Cardiac fibroblast (primary cell): ENCODE measurements around the gene AUNIP.

Source experiments
- DNase-seq, 2 donors: peaks; one replicate each; pipeline versions ENCODE4 v3.0.0 to v3.0.0-alpha.2; 2010; ENCODE audit warnings: low read depth in 2 of 2
- H3K4me3 ChIP-seq, 2 donors: replicated peaks in 1 of 2; 1 replicate in 1 of 2; 2 replicates in 1 of 2; pipeline ENCODE4 v1.5.1; 2011; ENCODE audit warnings: low read depth in 2 of 2, low read length in 2 of 2, mild to moderate bottlenecking in 2 of 2, moderate library complexity in 1 of 2
- TF ChIP-seq, protein P1 (sequence below): IDR thresholded peaks from one replicate; pipeline ENCODE4 v1.5.1; 2011; ENCODE audit warnings: low read depth, mild to moderate bottlenecking, low read length, inconsistent platforms

AUNIP gene, protein sequence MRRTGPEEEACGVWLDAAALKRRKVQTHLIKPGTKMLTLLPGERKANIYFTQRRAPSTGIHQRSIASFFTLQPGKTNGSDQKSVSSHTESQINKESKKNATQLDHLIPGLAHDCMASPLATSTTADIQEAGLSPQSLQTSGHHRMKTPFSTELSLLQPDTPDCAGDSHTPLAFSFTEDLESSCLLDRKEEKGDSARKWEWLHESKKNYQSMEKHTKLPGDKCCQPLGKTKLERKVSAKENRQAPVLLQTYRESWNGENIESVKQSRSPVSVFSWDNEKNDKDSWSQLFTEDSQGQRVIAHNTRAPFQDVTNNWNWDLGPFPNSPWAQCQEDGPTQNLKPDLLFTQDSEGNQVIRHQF

DNA sequence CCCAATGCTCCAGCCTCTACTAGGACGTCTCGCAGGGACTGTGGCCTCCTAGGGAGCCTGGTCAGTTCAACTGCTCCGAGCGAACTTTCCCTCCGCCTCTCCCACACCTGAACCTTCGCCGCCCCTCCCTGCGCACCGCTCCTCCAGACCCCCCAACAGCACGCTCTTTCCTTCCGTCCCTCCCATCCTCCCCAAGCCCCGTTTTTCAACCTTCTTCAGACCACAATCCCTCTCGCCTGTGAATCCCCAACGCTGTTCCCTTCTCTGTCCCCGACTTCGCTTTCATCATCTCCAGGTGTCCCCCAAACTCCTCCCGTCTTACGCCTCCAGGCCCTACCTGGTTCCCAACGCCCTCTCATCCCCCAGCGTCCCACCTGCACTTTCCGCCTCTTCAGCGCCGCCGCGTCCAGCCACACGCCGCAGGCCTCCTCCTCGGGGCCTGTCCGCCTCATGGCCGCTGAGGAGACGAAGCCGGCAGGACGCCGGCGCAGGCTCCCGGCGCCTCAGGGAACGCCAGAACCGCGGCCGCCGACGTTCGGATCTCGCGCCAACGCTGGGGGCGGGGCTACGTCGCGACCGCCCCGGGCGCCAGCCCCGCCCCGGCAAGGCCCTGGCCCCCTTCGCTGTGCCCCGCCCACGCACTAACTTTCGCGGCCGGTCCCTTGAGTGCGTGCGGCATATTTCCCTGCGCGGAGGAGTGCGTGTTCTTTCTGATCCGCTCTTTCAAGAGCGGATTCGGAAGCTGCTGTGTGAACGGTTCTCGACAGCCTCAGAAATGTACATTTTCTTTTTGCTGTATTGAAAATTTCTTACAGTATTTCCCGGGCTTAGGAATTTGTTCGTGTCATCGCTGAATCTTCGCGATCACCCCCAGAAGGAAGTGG is at the start of gene AUNIP:
Gene AUNIP (minus strand): TSS at position 552 of the 884 bp plus-strand sequence. CDS start 100 bp downstream, at position 452.
- TF ChIP-seq, protein P1, sequence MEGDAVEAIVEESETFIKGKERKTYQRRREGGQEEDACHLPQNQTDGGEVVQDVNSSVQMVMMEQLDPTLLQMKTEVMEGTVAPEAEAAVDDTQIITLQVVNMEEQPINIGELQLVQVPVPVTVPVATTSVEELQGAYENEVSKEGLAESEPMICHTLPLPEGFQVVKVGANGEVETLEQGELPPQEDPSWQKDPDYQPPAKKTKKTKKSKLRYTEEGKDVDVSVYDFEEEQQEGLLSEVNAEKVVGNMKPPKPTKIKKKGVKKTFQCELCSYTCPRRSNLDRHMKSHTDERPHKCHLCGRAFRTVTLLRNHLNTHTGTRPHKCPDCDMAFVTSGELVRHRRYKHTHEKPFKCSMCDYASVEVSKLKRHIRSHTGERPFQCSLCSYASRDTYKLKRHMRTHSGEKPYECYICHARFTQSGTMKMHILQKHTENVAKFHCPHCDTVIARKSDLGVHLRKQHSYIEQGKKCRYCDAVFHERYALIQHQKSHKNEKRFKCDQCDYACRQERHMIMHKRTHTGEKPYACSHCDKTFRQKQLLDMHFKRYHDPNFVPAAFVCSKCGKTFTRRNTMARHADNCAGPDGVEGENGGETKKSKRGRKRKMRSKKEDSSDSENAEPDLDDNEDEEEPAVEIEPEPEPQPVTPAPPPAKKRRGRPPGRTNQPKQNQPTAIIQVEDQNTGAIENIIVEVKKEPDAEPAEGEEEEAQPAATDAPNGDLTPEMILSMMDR = no peak
- peak; percentile 85 to 92 for DNase-seq
- H3K4me3 ChIP-seq = peak within 1 kb of the TSS; percentile 61 to 75

DNA sequence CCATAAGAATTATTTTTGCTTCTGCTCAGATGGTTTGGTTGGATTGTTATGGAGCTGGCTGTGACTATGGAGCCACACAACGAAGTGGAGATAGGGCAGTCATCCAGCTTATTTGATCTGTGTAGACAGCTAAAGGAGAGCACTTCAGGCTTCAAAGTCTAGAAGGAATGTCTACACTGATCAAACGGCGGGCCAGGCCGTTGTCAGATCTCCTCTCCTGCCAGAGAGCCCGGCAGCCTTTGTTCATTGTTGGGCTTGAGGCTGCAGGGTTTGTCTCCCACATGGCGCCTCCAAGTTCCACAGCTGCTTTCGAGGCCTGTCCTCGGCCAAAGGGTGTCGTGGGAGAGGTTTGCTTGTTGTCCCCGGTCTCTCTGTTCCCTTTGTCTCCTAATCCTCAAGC is 49.8 kb upstream of the AUNIP start:
- TF ChIP-seq, protein P1 = no peak
- H3K4me3 ChIP-seq = no peak overlapping the region
- no peak for DNase-seq

DNA sequence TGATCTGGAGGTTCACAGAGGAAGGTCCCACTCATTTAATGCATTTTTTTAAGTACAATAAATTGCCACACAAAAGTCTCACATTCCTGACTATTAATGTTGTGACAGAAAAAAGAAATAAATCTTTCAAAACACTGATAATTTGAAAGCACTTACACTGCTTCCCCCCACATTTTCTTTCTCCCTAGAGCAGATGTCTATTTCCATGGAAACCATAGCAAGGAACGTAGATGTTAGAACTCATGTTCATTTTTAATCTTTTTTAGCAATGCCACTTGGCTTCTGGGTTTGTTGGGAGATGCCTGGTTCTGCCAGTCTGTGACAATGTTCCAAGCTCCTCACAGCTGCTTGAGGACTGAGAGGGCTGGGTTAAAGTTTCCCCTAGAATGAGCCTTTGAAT is 48.9 kb upstream of the AUNIP start:
- H3K4me3 ChIP-seq = no peak overlapping the region
- DNase-seq = no peak
- TF ChIP-seq, protein P1 = no peak

DNA sequence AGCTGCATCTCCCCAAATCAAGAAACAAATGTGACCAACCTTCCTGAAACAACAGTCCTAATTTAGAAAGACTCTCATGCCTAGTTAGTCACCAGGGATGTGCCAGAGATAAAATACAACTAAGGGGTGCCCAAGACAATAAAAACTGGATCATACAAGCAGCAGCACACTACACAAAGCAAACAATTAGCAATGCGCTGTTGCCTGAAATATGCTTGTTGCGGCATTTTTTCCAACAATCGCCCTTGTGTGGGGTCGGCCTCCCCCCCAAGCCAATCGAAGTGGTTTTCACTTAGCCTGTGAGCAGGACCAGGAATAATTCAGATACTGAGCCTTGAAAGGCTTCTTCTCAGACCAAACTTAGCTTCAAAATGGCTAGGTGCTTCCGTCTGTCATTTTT is 48.3 kb upstream of the AUNIP start:
- no peak overlapping the region for H3K4me3 ChIP-seq
- TF ChIP-seq, protein P1 = no peak
- DNase-seq = no peak

DNA sequence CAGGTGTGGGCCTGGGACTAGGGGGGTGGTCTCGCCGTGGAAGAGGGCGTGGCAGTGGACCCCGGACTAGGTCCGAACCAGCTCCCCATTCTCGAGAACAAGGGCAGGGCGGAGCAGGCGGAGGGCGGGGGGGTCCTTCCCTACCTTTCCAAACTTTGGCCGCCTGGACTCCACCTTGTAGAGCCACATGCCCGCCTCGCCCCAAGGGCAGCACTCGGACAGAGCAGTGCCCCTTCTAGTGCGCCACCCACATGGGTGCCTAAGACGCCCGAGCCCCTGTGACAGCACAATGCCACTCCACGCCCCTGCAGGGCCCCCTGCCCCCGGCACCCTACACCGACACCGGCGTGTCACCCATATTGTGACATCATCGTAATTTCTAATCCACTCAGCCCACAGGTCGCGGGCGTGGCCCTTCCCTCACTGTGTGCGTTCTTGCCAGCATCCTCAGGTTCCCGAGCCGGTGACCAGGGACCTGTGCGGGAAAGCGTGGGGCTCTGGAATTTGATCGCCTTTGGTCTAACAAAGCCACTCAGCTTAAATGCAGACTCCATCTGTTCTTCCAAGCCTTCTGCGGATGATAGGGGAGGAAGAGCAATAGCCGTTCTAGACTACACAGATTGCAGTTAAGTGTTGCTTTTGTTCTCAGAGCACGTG is 47.5 kb upstream of the AUNIP start:
- TF ChIP-seq, protein P1 = no peak
- peak overlapping the region; percentile 65 to 69 for H3K4me3 ChIP-seq
- DNase-seq = no peak
